GM19351 (cell line): ENCODE measurements around the gene SMARCC1.
"Not testable (repeated sequence)": the region's sequence is repeated elsewhere in the genome, so short reads cannot be mapped to it uniquely, and the experiment has no call there.

ENCODE experiments used
- ATAC-seq: cut with Tn5 transposase; IDR thresholded peaks from one replicate; pipeline ENCODE4 v1.9.1; 2021; ENCODE audit warnings: mild to moderate bottlenecking, moderate library complexity; ENCODE audit not compliant: unreplicated experiment

The SMARCC1 gene

DNA sequence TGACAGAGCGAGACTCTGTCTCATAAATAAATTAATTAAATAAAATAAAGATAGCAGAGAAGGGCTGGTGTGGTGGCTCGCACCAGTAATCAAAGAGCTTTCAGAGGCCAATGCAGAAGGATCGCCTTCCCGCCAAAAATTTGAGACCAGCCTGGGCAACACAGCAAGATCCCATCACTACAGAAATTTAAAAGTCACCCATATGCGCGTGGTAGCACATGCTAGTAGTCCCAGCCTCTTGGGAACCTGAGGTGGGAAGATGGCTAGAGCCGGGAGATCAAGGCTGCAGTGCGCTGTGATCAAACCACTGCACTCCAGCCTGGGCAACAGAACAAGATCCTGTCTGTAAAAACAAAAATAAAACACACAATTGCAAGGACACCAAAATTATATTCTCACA lies 9.6 kb downstream of the SMARCC1 start:
- ATAC-seq = no peak

DNA sequence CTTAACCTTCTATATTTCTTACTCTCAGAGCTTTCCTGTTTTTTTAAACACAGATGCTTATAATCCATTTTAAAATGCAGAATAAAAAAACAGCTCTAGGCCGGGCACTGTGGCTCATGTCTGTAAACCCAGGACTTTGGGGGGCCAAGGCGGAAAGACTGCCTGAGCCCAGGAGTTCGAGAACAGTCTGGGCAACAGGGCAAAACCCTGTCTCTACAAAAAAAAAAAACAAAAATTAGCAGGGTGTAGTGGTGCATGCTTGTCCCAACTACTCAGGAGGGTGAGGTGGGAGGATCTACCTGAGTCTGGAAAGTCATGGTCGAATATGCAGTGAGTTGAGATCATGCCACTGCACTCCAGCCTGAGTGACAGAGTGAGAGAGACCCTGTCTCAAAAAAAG lies 15.5 kb downstream of the SMARCC1 start:
- ATAC-seq = no peak

DNA sequence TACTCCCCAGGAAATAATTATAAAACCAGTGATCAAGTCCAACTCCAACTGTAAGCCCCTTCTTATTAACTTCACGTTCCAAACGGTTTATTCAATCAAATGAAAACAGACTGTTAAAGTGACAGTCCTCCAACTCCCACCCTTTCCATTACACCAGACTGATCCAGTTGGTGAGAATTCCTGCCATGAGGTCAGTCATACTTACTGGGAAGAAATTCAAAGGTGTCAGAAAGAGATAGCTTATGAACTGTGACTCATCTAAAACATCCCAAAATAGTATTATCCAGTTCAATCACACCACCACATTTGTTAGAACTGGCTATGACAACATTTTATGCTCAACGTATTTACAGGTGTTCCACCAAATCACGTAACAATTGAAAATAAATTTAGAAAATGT lies 19.5 kb downstream of the SMARCC1 start:
- no peak for ATAC-seq

DNA sequence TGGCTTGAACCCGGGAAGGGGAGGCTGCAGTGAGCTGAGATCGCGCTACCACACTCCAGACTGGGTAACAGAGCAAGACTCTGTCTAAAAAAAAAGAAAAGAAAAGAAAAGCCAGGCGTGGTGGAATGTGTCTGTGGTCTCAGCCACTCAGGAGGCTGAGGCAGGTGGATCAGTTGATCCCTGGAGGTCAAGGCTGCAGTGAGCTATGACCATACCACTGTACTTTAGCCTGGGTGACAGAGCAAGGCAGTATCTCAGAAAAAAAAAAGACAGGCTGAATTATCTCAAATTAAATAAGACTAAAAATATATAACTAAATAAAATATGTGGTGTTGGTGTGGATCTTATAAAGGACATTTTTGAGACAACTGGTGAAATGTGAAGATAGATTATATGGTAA lies 20.6 kb downstream of the SMARCC1 start:
- ATAC-seq = no peak

DNA sequence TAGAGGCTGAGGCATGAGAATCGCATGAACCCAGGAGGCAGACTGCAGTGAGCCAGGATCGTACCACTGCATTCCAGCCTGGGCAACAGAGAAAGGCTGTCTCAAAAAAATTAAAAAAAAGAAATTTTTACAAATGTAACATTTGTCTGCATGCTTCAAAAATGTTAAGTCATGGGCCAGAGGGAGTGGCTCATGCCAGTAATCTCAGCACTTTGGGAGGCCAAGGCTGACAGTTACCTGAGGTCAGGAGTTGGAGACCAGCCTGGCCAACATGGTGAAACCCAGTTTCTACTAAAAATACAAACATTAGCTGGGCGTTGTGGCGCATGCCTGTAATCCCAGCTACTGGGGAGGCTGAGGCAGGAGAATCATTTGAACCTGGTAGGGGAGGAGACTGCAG lies 21.5 kb downstream of the SMARCC1 start:
- not testable (repeated sequence) for ATAC-seq

DNA sequence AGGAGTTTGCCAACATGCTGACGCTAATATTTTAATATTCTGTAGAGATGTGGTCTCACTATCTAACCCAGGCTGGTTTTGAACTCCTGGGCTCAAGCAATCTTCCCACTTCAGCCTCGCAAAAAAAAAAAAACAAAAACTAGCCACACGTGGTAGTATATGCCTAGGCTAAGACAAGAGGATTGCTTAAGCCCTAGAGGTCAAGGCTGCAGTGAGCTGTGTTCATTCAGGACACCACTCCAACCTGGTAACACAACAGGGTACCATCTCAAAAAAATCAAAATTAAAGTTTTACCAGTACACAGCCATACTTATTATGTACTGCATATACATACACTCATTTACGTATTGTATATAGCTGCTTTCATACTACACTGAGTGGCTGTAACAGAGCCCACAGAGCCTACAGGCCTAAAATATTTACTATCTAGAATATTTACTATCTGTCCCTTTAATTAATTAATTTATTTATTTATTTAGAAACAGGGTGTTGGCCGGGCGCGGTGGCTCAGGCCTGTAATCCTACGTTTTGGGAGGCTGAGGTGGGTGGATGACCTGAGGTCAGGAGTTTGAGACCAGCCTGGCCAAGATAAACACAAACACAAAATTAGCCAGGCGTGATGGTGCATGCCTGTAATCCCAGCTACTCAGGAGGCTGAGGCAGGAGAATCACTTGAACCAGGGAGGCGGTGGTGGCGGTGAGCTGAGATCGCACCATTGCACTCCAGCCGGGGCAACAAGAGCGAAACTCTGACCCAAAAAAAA lies 23.2 kb downstream of the SMARCC1 start:
- ATAC-seq = no peak

DNA sequence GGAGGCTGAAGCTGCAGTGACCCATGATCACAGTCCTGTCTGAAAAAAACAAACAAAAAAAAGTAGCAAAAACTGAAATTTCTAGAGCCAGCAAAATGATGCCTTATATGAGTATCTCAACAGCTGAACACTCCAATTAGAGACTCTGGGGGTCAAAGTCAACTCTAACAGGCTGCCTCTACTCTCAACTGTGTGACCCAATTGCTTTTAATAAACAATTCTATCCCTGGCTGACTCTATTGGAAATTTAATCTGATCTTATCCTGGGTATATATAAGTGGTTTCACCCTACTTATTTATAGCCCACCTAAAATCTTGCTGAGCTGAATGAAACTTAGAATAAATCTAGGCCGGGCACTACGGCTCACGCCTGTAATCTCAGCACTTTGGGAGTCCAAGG lies 29.0 kb downstream of the SMARCC1 start:
- no peak for ATAC-seq

DNA sequence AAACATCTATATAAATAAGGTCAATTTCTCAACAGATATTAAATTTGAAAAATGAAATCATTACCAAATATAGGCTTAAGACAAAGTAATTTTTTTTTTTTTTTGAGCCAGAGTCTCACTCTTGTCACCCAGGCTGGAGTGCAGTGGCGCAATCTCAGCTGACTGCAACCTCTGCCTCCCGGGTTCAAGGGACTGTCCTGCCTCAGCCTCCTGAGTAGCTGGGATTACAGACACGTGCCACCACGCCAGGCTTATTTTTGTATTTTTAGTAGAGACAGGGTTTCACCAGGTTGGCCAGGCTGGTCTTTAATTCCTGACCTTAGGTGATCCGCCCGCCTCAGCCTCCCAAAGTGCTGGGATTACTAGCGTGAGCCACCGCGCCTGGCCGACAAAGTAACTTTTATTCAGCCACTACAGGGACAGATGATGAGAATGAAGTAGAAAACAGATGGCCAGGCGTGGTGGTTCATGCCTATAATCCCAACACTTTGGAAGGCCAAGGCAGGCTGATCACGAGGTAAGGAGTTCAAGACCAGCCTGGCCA lies 30.8 kb downstream of the SMARCC1 start:
- not testable (repeated sequence) for ATAC-seq

DNA sequence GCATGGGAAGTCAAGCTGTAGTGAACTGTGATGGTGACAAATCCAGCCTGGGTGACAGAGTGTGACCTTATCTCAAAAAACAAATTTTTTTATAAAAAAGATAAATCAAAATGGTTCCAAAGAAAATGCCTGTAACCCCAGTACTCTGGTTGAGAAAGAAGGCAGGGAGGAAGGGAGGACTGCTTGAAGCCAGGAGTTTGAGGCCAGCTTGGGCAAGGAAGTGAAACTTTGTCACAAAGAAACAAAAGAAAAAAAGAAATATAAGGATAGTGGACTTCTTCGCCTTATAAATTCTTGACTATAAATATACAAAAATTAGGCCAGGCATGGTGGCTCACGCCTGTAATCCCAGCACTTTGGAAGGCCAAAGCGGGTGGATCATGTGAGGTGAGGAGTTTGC lies 34.1 kb downstream of the SMARCC1 start:
- ATAC-seq = no peak

DNA sequence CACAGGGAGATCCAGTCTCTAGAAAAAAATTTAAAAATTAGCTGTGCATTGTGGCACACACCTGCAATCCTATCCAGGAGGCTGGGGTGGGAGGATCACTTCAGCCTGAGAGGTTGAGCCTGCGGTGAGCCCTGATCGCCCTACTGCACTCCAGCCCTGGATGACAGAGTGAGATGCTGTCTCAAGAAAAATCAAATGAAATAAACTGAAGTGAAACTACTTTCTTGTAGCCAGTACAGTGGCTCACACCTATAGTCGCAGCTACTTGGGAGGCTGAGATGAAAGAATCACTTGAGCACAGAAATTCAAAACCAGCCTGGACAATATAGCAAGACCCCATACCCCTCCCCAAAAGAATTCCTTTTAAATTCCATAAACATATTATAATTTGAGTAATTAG lies 35.4 kb downstream of the SMARCC1 start:
- peak; percentile 53 for ATAC-seq

DNA sequence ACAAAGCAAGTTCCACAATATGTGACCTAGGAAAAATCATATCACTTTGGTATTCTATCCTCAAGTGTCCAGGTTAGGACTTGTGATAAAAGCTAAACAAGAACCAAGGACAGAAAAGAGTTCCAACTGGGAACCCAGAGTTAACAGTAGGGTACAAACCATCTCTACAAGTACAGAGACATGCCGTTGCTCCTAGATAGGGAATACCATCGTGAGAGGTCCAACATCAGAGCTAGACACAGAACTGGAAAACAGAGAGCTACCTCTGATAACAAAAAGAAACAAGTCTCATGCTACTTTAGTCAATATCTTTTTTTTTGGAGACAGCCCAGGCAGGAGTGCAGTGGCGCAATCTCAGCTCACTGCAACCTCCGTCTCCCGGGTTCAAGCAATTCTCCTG lies 37.8 kb downstream of the SMARCC1 start:
- ATAC-seq = no peak

DNA sequence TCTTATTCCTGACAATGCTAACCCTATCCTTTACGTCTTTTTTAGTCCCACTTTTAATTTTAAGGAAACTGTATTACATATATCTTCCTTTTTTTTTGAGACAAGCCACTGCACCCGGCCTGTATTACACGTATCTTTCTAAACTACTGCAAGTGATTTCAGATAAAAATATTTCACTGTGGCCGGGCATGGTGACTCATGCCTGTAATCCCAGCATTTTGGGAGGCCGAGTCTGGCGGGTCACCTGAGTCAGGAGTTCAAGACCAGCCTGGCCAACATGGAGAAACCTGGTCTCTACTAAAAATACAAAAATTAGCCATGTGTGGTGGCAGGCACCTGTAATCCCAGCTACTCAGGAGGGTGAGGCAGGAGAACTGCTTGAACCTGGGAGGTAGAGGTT lies 38.3 kb downstream of the SMARCC1 start:
- not testable (repeated sequence) for ATAC-seq

DNA sequence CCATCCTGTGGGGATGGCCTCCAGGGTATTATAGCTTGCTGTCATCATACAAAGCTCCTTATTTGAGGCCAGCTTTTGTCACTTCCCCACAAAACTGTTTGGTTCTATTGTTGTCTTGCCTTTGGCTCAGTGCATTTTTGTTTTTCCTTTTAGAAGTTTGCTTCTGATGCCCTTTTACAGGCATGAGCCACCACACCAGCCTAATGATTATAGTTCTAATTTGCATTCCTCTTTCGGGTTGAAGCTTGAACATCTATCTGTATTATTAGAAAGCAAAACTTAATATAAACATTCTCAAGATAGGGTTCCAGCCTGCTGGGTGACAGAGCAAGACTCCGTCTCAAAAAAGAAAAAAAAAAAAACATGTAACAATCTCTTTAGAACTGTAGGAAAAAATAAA lies 39.8 kb downstream of the SMARCC1 start:
- no peak for ATAC-seq

DNA sequence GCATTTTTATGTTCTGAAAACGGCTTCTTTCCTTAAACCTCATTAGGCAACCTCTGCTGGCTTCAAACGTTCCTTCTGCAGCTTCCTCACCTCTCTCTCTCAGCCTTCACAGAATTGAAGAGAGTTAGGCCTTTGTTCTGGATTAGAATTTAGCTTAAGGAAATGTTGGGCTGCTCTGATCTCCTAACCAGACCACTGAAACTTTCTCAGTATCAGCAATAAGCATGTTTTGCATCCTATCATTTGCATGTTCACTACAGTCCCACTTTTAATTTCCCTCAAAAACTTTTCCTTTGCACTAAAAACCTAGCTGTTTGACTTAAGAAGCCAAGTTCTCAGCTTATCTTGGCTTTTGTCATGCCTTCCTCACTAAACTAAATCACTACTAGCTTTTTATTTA lies 49.5 kb downstream of the SMARCC1 start:
- no peak for ATAC-seq

DNA sequence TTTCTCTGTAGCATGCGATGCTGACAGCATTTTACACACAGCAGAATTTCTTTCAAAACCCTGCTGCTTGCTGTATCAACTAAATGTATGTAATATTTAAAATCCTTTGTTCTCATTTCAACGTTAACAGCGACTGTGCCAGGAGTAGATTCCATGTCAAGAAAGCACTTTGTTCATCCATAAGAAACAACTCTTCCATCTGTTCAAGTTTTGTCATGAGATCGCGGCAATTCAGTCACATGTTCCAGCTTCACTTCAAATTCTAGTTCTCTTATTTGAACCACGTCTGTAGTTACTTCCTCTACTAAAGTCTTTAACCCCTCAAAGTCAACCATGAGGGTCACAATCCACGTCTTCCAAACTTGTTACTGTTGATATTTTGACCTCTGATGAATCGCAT lies 50.6 kb downstream of the SMARCC1 start:
- ATAC-seq = no peak

DNA sequence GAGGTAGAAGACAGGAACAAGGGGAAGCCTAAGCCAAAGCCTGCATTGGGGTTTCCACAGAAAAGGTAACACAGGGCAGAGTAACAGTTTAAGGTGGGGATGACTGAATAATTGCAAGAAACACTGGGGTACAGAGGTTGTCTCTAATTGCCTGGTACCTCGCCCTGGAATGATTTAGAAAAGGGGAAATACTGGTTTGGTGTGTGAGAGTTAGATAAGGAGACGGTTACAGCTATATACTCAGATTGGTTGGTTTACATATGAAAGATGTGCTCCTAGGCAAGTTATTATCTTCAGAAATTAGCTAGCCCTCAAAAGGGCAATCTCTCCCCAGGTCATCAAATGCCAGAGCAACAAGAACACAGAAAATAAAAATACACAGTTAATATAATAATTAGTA lies 58.8 kb downstream of the SMARCC1 start:
- no peak for ATAC-seq

DNA sequence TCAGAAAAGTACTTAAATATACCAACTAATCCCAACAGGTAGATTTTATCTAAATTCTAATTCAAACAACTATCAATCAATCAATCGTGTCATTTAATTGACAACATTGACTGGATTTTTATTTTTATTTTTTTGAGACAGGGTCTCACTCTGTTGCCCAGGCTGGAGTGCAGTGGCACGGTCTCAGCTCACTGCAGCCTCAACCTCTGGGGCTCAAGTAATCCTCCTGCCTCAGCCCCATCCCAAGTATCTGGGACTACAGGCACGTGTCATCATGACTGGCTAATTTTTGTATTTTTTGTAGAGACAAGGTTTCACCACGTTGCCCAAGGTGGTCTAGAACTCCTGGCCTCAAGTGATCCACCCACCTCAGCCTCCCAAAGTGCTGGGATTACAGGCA lies 64.2 kb downstream of the SMARCC1 start:
- ATAC-seq = not testable (repeated sequence)

DNA sequence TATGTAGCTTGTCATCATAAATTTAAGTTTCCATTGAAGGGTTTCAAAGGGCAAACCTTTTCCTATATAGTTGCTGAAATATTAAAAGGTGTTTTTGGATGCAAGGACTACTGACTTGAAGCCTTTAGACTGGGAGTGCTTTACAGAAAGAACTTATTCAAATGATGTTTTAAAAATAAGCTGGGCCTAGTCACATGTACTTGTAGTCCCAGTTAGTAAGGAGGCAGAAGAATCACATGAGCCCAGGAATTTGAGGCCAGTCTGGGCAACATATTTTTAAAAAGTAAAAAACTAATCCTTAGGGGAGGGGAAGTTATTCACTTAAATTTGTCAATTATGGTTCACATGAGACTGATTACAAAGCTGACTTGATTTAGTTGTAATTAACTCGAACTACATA lies 65.0 kb downstream of the SMARCC1 start:
- no peak for ATAC-seq

DNA sequence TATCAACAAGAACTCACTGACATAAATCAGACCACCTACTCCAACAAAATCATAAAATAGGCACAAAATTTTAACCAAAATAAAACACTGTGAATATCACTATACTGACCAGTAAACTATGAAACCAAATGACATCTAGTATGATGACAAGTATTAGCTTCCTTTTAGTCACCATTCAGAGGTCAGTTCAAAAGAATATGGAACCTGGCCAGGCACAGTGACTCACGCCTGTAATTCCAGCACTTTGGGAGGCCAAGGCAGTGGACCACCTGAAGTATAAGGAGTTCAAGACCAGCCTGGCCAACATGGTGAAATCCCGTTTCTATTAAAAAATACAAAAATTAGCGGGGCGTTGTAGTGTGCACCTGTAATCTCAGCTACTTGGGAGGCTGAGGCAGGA lies 65.8 kb downstream of the SMARCC1 start:
- no peak for ATAC-seq

DNA sequence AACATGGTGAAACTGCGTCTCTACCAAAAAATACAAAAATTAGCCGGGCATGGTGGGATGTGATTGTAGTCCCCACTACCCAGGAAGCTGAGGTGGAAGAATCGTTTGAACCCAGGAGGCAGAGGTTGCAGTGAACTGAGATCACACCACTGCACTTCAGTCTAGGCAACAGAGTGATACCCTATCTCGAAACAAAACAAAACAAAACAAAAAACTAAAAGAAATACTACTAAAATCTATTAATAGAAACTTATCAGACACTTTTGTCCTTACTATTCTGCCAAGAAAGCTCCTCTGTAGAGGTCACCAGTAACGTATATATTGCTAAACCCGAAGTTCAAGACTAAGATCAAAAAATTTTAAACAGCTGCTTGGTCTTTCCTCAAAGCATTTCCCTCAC lies 67.1 kb downstream of the SMARCC1 start:
- ATAC-seq = no peak

DNA sequence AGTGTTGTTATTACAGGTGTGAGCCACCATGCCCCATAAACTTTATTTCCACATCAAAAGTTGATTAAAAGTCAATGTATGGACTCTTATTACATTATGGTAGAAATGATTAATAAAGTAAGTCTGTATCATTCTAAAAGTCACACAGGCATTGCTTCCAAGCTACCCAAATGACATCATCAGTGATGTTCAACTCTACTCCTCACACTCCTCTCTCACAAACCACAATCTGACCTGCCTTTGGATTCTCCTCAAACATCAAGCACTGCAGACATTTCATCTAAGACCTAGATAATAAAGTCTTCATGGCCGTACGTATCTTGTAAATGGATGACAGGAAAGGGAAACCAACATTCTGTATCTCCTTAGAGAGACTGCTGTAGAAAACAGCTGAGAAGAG lies 68.0 kb downstream of the SMARCC1 start:
- ATAC-seq = no peak

DNA sequence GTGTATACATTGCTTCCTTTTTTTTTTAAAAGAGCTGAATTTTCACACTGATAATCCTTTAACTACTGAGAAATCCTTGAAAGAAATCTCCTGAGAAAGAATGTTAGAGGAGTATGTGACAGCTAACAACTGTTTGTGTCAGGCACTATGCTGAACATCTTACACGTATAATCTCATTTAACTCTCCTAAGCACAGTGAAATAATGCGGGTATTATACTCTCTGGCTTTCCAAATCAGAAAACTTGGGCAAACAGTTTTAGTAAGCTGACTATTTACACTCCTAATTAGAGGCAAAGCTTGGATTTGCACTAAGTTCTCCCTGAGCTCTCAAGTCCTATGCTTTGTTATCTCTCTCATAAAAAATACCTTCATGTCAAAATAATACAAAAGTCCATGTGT lies 69.3 kb downstream of the SMARCC1 start:
- no peak for ATAC-seq

DNA sequence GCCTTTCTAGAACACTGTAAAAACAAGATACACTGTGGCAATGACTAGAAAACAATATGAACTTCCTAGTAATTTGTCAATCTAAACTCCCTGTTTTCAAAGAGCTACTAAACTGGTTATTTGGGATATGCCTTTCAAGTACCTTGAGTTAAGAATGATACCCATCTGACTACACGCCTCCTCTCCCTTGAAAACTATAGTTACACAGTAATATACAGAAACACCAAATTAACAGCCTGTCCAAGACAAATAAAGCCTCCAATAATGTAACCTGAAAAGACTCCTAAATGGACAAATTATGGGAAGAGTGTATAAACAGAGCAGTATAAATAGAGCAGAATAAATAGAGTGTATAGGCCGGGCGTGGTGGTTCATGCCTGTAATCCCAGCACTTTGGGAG lies 70.1 kb downstream of the SMARCC1 start:
- ATAC-seq = no peak
